Endodermal cell (in vitro differentiated cells): Measurements from ENCODE around the gene BIRC5. TPM values are rescaled to one million over a fixed set of nuclear protein-coding genes. Genes with fewer than 3 reads are reported as not detected.
A peak's percentile ranks its signal among the peaks of the same experiment; 100 is the strongest.
"Not testable (repeated sequence)": the region's sequence is repeated elsewhere in the genome, so short reads cannot be mapped to it uniquely, and the experiment has no call there.

Experiments
- DNase-seq: peaks from one replicate; pipeline ENCODE4 v3.0.0-alpha.2; 2017
- H3K27ac ChIP-seq: 2 replicates; pipeline ENCODE4 v1.5.1; 2013; ENCODE audit warnings: mild to moderate bottlenecking, low read depth, low read length, moderate library complexity
- H3K27me3 ChIP-seq: 2 replicates; pipeline ENCODE4 v1.6.1; 2013; ENCODE audit warnings: mild to moderate bottlenecking, low read length, moderate library complexity; ENCODE audit not compliant: insufficient read depth, control insufficient read depth, poor library complexity, severe bottlenecking
- H3K36me3 ChIP-seq: 2 replicates; pipeline ENCODE4 v1.7.0; 2013; ENCODE audit warnings: mild to moderate bottlenecking, low read length, moderate library complexity; ENCODE audit not compliant: control insufficient read depth, insufficient read depth
- H3K4me1 ChIP-seq: one replicate; pipeline ENCODE4 v1.7.0; 2013; ENCODE audit warnings: low read length; ENCODE audit not compliant: control insufficient read depth, insufficient read depth
- H3K4me3 ChIP-seq: 2 replicates; pipeline ENCODE4 v1.5.1; 2013; ENCODE audit warnings: mild to moderate bottlenecking, low read length, moderate library complexity
- H3K9ac ChIP-seq: 2 replicates; pipeline ENCODE4 v1.6.1; 2013; ENCODE audit warnings: mild to moderate bottlenecking, low read length, moderate library complexity; ENCODE audit not compliant: poor library complexity, severe bottlenecking; ENCODE audit errors: extremely low read depth
- H3K9me3 ChIP-seq: 2 replicates; pipeline ENCODE4 v1.6.1; 2013; ENCODE audit warnings: mild to moderate bottlenecking, low read length, moderate library complexity; ENCODE audit not compliant: control insufficient read depth
- H3K27ac Mint-ChIP-seq: 2 replicates; pipeline ENCODE4 v1.8.0; 2020; ENCODE audit warnings: mixed read lengths
- H3K27me3 Mint-ChIP-seq: 2 replicates; pipeline ENCODE4 v1.8.0; 2021; ENCODE audit warnings: mild to moderate bottlenecking, mixed read lengths; ENCODE audit not compliant: insufficient read depth
- H3K36me3 Mint-ChIP-seq: 2 replicates; pipeline ENCODE4 v1.8.0; 2020; ENCODE audit warnings: low read depth, mixed read lengths
- H3K4me1 Mint-ChIP-seq: 2 replicates; pipeline ENCODE4 v1.8.0; 2020; ENCODE audit warnings: mixed read lengths
- H3K4me3 Mint-ChIP-seq: 2 replicates; pipeline ENCODE4 v1.8.0; 2020; ENCODE audit warnings: mild to moderate bottlenecking, moderate library complexity, mixed read lengths
- H3K9me3 Mint-ChIP-seq: 2 replicates; pipeline ENCODE4 v1.8.0; 2020; ENCODE audit warnings: mild to moderate bottlenecking, mixed read lengths
- WGBS, 2 experiments: methylation state at CpG; one replicate each; pipeline versions ENCODE4 v1.1.5 to v1.1.7; 2013; ENCODE audit warnings: missing lambda C conversion rate in 2 of 2, mixed read lengths in 1 of 2; ENCODE audit not compliant: insufficient coverage in 1 of 2, insufficient read length in 1 of 2; 5-methylcytosine and 5-hydroxymethylcytosine counted together
- total RNA-seq, 2 donors: library from RNA; stranded (reverse); fragmentation: NEBNext Ultra II Directional in 1 of 2; extraction: Animal tissue kit (Norgen Biotek cat#: 25700) in 1 of 2; gene quantifications; 2 replicates in 1 of 2; 3 replicates in 1 of 2; pipeline ENCODE4 v1.2.1, GENCODE V29; 2021
- TF ChIP-seq, protein P1 (sequence below): fragments of 200-600 bp; sonication (generic); conservative IDR thresholded peaks from 2 replicates; pipeline ENCODE4 v1.5.0; 2021; ENCODE audit warnings: antibody characterized with exemption, mild to moderate bottlenecking

Gene BIRC5
- total RNA-seq, 2 donors from 2014 or later, result 59.7 to 89.6 TPM

DNA sequence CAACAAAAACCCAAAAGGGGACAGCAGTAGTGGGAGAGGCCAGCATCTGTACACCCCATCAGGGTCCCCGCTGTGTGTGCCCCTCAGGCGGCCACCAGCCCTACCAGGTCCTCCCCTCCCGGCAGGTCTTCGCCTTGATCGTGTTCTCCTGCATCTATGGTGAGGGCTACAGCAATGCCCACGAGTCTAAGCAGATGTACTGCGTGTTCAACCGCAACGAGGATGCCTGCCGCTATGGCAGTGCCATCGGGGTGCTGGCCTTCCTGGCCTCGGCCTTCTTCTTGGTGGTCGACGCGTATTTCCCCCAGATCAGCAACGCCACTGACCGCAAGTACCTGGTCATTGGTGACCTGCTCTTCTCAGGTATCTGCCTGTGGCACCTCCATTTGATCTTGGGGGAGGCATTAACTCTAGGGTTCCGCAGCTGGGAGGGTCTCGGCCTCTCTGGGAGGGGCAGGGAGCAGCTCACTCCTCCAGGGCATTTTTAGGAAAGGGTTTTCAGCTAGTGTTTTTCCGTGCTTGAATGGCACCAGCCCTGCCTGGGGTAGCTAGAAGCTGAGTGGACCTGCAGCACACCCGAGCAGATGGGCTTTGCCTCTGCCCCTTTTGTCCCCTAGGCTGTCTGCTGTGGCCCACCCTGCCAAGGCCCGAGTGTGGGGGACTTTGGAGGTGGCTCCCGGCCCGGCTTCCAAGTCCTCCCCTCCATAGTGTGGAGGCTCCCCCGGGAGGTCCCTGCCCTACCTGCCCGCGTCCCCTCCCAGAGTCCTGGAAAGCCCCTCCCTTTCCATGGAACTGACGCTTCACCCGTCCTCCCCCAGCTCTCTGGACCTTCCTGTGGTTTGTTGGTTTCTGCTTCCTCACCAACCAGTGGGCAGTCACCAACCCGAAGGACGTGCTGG is 43.1 kb upstream of the BIRC5 start:
- H3K9me3 ChIP-seq, result no peaks in the 10 kb centered on the region
- Mint-ChIP-seq H3K9me3 (no peaks in the 10 kb centered on the region), H3K4me3 (no peak overlapping the region), H3K27ac (no peak overlapping the region), H3K4me1 (peaks cover 20% of the 10 kb centered on the region), H3K36me3 (peaks cover 19% of the 10 kb centered on the region), H3K27me3 (no peaks in the 10 kb centered on the region)
- no peak overlapping the region for H3K4me3 ChIP-seq
- H3K27ac ChIP-seq, result no peak overlapping the region
- peaks cover 4% of the 10 kb centered on the region for H3K4me1 ChIP-seq
- H3K27me3 ChIP-seq, result no peaks in the 10 kb centered on the region
- 93 to 94% methylated on average over 26 to 31 of the region's 31 CpGs for WGBS, 2 experiments
- TF ChIP-seq, protein P1, sequence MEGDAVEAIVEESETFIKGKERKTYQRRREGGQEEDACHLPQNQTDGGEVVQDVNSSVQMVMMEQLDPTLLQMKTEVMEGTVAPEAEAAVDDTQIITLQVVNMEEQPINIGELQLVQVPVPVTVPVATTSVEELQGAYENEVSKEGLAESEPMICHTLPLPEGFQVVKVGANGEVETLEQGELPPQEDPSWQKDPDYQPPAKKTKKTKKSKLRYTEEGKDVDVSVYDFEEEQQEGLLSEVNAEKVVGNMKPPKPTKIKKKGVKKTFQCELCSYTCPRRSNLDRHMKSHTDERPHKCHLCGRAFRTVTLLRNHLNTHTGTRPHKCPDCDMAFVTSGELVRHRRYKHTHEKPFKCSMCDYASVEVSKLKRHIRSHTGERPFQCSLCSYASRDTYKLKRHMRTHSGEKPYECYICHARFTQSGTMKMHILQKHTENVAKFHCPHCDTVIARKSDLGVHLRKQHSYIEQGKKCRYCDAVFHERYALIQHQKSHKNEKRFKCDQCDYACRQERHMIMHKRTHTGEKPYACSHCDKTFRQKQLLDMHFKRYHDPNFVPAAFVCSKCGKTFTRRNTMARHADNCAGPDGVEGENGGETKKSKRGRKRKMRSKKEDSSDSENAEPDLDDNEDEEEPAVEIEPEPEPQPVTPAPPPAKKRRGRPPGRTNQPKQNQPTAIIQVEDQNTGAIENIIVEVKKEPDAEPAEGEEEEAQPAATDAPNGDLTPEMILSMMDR, result no peak
- no peak overlapping the region for H3K9ac ChIP-seq
- H3K36me3 ChIP-seq, result peaks cover 33% of the 10 kb centered on the region
- DNase-seq, result no peak

GRCh38 chr17:78171591-78172248 is 42.3 kb upstream of the BIRC5 start:
- H3K27me3 ChIP-seq, H3K27me3 Mint-ChIP-seq, H3K4me1 ChIP-seq, H3K27ac Mint-ChIP-seq, H3K4me3 ChIP-seq, DNase-seq, H3K9ac ChIP-seq, H3K9me3 ChIP-seq, H3K9me3 Mint-ChIP-seq, H3K27ac ChIP-seq, H3K4me3 Mint-ChIP-seq: not testable (repeated sequence)
- Mint-ChIP-seq H3K36me3 (peaks cover 19% of the 10 kb centered on the region), H3K4me1 (peaks cover 20% of the 10 kb centered on the region)
- H3K36me3 ChIP-seq, result peaks cover 38% of the 10 kb centered on the region
- WGBS, 2 experiments, result 94 to 100% methylated on average over 1 to 19 of the region's 19 CpGs

- 56 to 74% methylated on average over 13 to 19 of the region's 19 CpGs for WGBS, 2 experiments
- no peak overlapping the region for H3K27ac ChIP-seq
- H3K4me3 Mint-ChIP-seq, result no peak overlapping the region
These were observed 41.6 kb upstream of the BIRC5 start for GRCh38 chr17:78172249-78173051.

More at GRCh38 chr17:78172249-78173051, 41.6 kb upstream of the BIRC5 start:
- H3K36me3 Mint-ChIP-seq, result peaks cover 19% of the 10 kb centered on the region
- no peaks in the 10 kb centered on the region for H3K27me3 ChIP-seq
- H3K9me3 Mint-ChIP-seq, result no peaks in the 10 kb centered on the region
- no peak overlapping the region for H3K9ac ChIP-seq
- H3K9me3 ChIP-seq, result no peaks in the 10 kb centered on the region
- peaks cover 4% of the 10 kb centered on the region for H3K4me1 ChIP-seq
- no peak overlapping the region for H3K4me3 ChIP-seq
- H3K4me1 Mint-ChIP-seq, result peaks cover 20% of the 10 kb centered on the region
- no peaks in the 10 kb centered on the region for H3K27me3 Mint-ChIP-seq
- peaks cover 38% of the 10 kb centered on the region for H3K36me3 ChIP-seq
- DNase-seq, result peak; percentile 85
- TF ChIP-seq, protein P1, result no peak
- peak overlapping the region; percentile 55 for H3K27ac Mint-ChIP-seq
